NCI-H2196 (cell line): Measurements from ENCODE around the gene KCNA4.
"Not testable (repeated sequence)": the region's sequence is repeated elsewhere in the genome, so short reads cannot be mapped to it uniquely, and the experiment has no call there.

ENCODE experiments used
- DNase-seq: peaks from one replicate; lab custom pipeline; 2025; ENCODE audit not compliant: unreplicated experiment; lab: John Stamatoyannopoulos, UW

The KCNA4 gene

GRCh38 chr11:30016588-30017363 lies at the start of gene KCNA4:
Gene KCNA4 (minus strand): TSS chr11:30017030. CDS start chr11:30012678, 4,352 bp downstream.
- no peak for DNase-seq

- DNase-seq, result no peak
These were observed 45.3 kb upstream of the KCNA4 start for GRCh38 chr11:30062103-30062502.

- DNase-seq, result no peak
These were observed 42.5 kb upstream of the KCNA4 start for GRCh38 chr11:30059172-30059815.

GRCh38 chr11:30049214-30049613 lies 32.4 kb upstream of the KCNA4 start:
- DNase-seq, result no peak

- no peak for DNase-seq
These were observed 29.7 kb upstream of the KCNA4 start for GRCh38 chr11:30046578-30046945.

- no peak for DNase-seq
These were observed 29.2 kb upstream of the KCNA4 start for GRCh38 chr11:30045921-30046577.

- DNase-seq, result no peak
These were observed 28.3 kb upstream of the KCNA4 start for GRCh38 chr11:30045144-30045543.

GRCh38 chr11:30041171-30041570 lies 24.3 kb upstream of the KCNA4 start:
- DNase-seq, result no peak

GRCh38 chr11:30034746-30035145 lies 17.9 kb upstream of the KCNA4 start:
- DNase-seq, result not testable (repeated sequence)

GRCh38 chr11:30034166-30034565 lies 17.3 kb upstream of the KCNA4 start:
- DNase-seq, result not testable (repeated sequence)

GRCh38 chr11:30025396-30026139 lies 8.7 kb upstream of the KCNA4 start:
- DNase-seq, result no peak

- DNase-seq, result no peak
These were observed 6.2 kb upstream of the KCNA4 start for GRCh38 chr11:30023074-30023473.

GRCh38 chr11:30019481-30019880 lies 2.7 kb upstream of the KCNA4 start:
- no peak for DNase-seq

GRCh38 chr11:30018495-30018894 lies 1.7 kb upstream of the KCNA4 start:
- DNase-seq, result no peak

- DNase-seq, result no peak
These were observed 640 bp upstream of the KCNA4 start for GRCh38 chr11:30017445-30017895.

- no peak for DNase-seq
These were observed 961 bp downstream of the KCNA4 start for GRCh38 chr11:30015725-30016412.

GRCh38 chr11:30012346-30012745 lies 4.5 kb downstream of the KCNA4 start:
- DNase-seq, result no peak

GRCh38 chr11:30009060-30009459 lies 7.8 kb downstream of the KCNA4 start:
- no peak for DNase-seq

GRCh38 chr11:30006876-30007275 lies 10.0 kb downstream of the KCNA4 start:
- DNase-seq, result no peak

- DNase-seq, result no peak
These were observed 14.6 kb downstream of the KCNA4 start for GRCh38 chr11:30002157-30002785.
